GM21723 (cell line): ENCODE results near the gene ECT2.
A peak's percentile ranks its signal among the peaks of the same experiment; 100 is the strongest.
"Not testable (repeated sequence)": the region's sequence is repeated elsewhere in the genome, so short reads cannot be mapped to it uniquely, and the experiment has no call there.

Experiments used
- ATAC-seq: cut with Tn5 transposase; IDR thresholded peaks from one replicate; pipeline ENCODE4 v1.9.1; 2021; ENCODE audit warnings: mild to moderate bottlenecking, moderate library complexity; ENCODE audit not compliant: unreplicated experiment

ECT2 gene

DNA sequence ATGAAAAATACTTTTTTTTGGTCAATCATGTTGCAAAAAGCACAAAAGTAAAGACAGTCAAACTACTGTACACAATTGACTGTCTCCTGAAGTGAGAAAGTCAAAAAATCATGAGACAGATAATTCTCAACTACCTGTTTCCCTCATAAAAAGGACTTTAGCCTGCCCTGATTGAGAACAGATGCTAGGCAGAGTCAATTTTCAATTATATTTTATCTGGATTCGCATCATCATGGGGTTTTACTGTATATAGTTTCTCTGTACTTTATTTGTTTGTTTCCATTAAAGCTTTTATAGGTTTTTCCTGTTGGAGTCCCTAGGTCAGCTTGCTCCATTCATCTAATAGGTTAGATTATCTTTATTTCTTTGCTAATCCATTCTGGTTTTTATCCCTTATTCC lies 53.8 kb downstream of the ECT2 start:
- ATAC-seq, result no peak

DNA sequence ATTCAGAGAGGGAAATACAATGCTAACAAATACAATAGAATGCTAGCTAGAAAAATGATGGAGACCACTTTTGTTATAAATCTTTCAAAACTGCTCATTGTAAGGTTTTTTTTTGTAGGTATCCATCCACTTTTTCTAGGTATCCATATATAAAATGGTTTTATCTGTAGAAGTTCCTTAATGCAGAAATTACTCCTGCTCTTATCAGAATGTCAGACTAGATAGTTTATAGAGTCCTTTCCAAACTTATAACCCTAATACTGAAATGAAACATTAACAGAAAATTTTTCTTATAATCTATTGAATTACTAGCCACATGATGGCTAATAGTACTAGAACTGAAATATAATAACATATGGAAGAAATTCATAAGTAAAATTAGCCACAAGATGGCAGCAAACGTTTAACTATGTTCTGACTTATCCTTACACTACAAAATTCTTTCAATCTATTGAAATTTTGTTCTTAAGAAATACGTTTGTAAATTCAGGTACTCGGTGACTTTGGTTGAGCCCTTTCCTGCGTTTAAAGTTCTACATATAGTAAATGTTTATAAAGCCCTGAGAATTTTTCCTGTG lies 58.5 kb downstream of the ECT2 start:
- peak; percentile 55 for ATAC-seq

DNA sequence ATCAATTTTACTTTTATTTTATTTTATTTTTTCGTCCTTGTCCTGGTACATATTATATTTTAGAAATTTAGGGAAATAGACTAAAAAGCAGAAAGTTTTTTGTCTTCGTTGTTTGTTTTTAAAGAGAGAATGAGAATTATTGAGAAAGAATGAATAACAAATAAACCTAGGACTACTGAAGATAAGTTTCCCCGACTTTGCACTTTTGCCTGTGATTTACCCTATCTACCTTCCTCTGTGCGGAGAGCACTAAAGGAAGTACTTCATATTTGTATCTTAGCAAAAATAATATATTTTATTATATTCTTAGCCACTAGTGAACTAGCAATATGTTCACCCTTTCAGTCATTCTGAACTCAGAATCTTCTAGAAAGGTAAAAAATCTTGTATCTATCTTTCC lies 60.6 kb downstream of the ECT2 start:
- no peak for ATAC-seq

DNA sequence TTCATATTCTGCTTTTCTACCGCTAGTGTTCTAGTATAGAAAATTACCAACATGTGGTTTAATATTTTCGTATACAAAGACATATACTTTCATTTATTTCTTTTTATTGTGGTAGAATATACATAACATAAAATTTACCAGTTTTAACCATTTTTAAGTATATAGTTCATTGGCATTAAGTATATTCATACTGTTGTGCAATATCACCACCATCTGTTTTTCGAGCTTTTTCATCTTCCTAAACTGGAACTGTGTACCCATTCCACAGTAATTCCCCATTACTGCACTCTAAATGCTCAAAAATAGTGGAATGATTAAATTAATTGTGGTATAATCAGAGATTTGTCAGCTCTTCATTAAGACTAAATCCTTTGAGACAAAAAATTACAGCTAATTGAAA lies 62.9 kb downstream of the ECT2 start:
- no peak for ATAC-seq

DNA sequence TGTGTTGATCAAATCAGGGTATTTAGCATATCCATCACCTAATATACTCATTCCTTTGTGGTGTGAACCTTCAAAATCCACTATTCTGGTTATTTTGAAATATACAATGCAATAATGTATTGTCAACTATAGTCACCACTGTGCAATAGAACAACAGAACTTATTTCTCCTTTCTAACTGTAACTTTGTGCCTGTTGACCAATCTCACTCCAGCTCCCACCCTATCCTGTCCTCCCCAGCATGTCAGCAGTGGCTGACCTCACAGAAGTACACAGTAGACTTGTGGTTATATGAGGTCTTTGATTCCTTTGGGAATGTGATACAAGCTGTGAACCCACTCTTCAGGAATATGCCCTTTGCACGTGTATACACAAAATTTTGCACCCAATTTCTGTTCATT lies 64.2 kb downstream of the ECT2 start:
- ATAC-seq, result no peak

DNA sequence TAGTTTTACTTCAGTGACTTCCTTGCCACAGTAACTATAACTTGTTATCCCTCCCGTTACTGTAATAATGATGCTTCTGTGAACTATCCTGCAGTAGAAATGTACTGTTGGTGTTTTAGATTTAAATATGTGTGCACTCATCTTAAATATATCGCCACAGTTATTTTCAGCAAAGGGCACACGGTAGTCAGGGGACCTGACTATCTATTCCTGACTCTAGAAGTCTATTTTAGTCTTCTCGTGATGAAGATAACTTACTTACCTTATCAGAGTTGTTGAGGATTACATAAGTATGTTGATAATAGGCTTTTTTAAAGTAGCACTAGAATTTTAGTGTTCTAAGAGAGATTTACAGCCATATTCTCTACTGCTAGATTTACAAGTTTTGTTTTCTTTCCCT lies 65.3 kb downstream of the ECT2 start:
- no peak for ATAC-seq

DNA sequence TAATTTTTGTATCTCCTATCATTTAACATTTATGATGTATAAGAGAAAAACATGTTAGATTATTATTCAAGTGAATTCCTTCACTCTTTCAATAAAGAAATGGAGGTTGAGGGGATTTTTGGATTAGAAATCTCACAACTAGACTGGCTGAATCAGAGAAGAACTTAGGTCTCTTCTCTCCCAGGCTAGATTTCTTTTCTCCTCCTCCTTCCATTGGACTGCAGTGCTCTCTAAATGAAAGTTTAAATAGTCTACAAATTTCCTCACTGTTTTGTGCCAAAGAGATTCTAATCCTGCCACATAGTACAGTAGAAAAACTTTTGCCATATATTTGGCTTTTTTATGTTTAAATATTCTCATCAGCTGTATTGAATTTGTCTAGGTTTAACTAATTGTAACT lies 65.8 kb downstream of the ECT2 start:
- no peak for ATAC-seq

DNA sequence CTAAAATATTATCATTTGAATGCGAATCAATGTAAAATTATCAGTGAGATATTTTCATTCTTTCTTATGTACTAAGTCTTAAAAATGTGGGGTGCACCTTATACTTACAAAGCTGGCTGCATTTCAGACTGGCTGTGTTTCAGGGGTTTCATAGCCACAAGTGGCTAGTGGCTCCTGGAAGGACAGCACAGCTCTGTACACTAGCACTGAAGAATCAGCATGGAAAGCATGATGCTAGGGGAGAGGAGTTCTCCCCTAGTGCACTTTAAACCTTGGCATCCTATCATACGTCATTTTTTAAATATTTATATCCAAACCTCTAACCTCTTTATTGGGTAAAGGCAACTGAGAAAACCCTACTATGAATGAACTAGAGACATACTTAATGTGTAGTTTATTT lies 66.4 kb downstream of the ECT2 start:
- no peak for ATAC-seq

DNA sequence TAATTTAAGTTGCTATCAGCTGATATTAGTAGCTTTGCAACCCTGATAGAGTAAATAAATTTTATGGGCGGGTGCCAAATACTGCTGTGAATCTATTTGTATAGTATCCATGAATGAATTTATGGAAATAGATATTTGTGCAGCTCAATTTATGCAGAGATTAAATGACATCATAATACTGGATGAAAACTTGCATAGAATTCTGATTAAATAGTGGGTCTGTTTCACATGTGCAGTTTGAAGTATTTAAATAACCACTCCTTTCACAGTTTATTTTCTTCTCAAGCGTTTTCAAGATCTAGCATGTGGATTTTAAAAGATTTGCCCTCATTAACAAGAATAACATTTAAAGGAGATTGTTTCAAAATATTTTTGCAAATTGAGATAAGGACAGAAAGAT lies 70.0 kb downstream of the ECT2 start:
- no peak for ATAC-seq

DNA sequence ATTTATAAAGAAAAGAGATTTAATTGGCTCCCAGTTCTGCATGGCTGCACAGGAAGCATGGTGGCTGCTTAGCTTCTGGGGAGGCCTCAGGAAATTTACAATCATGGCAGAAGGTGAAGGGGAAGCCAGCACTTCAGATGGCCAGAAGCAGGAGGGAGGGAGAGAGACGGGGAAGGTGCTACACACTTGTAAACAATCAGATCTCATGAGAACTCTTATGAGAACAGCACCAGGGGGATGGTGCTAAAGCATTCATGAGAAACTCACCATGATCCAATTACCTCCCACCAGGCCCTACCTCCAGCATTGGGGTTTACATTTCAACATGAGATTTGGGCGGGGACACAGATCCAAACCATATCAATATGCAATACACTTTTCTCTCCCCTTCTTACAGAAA lies 73.7 kb downstream of the ECT2 start:
- no peak for ATAC-seq

DNA sequence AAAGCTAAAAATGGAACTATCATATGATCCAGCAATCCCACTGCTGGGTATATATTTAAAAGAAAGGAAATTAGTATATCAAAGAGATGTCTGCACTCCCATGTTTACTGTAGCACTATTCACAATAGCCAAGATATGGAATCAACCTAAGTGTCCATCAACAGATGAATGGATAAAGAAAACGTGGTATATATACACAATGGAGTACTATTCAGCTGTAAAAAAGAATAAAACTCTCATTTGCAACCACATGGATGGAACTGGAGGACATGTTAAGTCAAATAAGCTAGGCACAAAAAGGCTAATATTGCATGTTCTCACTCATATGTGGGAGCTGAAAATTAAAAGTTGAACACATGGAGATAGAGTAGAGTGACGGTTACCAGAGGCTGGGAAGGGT lies 76.7 kb downstream of the ECT2 start:
- ATAC-seq, result not testable (repeated sequence)

DNA sequence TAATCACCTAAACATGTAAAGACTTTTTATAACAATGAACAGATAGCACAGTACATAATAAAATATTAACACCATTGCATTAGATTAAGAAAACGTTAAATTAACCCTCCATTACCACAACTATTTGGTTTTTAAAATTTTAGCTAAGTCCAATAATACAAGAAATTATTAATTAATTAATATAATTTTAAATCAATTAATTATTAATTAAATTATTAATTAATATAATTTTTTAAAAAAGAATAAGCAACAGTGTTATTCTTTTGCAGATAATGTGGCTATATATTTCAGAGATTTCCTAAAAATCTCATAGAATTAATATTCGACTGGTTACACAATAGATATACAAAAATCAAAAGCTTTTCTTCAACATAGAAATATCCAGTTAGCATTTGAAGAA lies 82.5 kb downstream of the ECT2 start:
- ATAC-seq, result no peak

DNA sequence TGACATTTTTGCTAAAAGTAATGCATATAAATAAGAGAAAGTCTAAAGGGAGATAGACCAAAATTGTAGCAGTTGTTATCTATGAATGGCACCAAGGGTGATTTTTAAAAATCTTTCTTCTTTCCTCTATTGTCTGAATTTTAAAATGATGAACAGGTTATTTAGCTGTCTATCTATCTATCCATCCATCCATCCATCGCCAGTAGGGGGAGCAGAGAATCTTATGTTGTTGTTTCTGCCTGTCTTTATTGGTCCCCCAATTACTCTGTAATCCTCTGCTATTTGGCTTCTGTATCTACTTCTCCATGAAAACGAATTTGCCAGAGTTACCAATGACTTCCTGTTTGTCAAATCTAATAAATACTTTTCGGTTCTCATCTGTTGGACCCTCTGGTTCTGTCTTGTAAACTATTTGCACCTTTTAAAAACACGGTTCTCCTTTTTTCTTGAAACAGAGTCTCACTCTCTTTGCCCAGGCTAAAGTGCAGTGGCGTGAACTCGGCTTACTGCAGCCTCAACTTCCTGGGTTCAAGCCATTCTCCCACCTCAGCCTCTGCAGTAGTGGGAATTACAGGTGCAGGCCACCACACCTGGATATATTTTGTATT lies 86.0 kb downstream of the ECT2 start:
- peak; percentile 78 for ATAC-seq

DNA sequence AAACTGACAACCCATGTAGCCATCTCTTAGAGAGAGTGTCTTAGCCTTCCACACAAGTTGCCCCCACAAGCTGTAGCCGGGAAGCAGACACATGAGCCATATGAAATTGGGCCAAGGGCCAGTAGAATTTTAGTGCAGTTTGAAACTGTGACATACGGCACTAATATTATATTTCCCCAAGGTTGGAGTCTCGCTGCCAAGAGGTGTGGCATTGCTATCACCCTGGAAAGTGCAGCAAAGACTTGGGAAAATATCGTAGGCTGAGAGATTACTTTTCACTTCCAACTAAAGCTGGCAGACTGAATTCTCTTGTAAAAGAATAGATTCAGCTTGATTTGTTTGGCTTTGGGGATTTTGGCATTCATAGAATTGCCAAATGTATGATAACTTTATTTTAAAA lies 89.2 kb downstream of the ECT2 start:
- no peak for ATAC-seq

DNA sequence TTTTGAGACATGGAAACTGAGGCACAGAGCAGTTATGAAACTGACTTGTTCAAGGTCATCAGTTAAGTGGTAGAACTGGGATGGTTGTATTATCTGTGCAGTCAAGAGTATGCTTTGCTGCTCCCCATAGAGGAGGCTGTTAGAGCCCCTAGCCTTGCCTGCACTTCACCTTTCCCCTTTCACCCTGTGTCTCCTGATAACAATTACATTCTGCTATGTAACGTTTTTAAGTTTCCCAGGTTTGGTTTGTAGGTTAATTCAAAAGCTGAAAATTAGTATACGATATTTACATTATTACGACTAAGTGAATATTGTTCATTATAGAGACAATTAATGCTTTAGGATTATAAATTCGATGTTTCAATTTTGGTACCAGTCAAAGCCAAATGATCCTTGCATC lies 89.9 kb downstream of the ECT2 start:
- no peak for ATAC-seq

DNA sequence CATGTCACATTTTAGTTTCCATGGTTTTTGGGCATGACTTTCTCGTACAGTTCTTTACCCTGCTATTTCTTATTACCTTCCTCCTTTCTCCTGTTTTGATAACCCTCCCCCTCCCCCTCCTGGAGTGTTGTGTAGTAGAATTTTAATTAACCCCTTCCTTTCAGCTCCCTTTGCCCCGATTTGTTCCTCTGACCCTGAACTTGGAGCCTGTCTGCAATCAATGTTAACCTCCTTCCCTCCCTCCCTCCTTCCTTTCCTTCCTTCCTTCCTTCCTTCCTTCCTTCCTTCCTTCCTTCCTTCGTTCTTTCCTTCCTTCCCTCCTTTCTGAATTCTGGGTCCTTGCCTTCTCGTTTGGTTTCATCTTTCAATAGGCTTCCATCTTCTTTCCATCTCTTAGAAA lies 90.4 kb downstream of the ECT2 start:
- no peak for ATAC-seq

DNA sequence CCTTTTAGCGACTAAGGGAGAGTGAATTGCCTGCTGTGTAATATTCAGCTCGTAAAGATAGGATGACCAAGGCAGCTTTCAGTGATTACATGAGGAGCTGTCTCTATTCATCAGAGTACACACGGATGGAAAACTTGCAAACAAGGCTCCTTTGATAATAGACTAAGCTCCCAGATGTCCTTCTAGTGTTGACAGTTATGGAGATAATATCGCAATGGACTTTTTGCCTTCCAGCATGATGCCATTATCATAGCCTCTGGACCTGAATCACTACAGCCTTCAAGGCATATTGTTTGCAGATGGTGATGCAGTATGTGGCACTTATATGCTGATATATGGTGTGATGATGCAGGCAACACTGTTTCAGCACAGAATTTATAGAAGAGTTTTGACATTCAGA lies 93.9 kb downstream of the ECT2 start:
- ATAC-seq, result no peak

DNA sequence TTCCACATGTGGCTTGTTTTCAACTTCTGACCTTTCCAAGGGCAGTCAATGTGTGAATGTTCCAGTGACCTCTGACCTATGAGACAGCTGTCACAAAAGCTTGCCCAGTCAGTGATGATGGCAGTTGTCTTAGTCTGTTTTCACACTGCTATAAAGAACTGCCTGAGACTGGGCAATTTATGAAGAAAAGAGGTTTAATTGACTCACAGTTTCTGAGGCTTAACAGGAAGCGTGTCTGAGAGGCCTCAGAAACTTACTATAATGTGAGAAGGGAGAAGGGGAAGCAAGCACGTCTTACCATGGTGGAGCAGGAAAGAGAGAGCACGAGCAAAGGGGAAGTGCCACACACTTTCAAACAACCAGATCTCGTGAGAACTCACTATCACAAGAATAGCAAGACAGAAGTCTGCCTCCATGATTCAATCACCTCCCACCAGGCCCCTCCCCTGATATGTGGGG lies 95.6 kb downstream of the ECT2 start:
- peak; percentile 71 for ATAC-seq

DNA sequence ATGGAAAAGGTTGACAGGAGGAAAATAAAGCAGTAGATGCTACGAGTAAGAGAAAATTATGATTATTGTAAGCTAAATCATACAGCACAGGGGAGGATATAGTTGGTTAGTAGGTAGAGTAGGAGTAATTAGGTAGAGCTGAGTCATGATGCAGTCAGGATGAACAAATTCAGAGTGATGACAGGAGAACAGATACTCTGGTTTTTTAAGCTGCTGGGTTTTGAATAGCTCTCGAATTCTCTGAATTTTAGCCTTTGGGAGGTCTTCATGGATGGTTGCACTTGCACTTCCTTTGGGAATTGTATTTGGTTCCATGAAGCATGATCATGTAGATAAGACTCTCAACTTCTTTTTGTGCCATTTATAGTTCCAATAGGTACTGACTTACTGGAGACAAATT lies 96.2 kb downstream of the ECT2 start:
- no peak for ATAC-seq

DNA sequence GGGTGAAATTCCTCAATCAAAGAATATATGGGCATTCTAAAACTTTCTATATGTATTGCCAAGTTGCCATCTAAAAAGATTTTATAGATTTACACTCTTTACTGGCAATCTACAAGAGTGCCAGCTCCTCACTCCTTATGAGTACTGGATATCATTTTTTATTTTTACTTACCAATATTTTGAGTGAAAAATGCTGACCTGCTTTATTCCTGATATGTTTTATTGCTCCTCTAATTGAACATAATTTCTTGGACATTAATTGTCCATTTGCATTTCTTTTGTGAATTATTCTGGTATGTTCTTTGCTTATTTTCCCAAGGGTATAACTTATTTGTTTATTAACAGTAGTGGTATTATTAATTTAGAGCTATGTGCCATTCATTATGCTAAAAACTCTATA lies 96.8 kb downstream of the ECT2 start:
- no peak for ATAC-seq

DNA sequence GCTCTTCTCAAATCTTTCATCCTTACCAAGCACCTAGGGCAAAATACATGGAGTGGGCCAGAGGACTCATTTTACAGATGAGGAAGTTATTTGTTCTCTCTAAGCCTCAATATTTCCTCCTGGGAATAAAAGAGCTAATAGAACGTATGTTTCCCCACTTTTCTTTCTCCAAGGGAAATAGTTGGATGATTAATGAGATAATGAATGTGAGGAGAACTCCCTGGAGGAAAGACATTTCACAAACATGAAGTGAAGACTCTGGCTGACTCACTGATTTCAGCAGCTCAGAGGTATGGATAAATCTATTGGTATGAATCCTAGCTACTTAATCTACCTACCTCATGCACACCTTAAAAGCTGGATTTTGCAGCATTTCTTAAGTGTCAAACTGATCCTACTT lies 98.4 kb downstream of the ECT2 start:
- ATAC-seq, result no peak

DNA sequence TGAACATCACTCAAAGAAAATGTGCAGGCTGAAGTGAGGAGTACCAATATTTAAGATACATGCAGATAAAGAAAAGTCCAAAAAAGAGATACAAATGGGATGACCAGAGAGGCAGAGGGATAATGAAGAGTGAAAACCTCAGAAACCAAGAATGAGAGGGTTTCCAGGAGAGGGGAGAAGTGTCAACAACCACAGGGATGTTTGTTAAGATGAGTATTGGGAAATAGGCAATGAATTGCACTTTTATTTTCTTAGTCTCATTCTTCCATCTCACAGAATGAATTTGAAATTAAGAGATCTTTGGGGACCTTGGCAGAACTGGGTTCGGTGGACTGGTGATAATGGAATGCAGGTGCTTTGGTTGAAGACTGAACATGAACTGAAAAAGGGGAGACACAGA lies 102.5 kb downstream of the ECT2 start:
- no peak for ATAC-seq
